Measurements from ENCODE around the gene DPY30.
"Not testable (repeated sequence)": the region's sequence is repeated elsewhere in the genome, so short reads cannot be mapped to it uniquely, and the experiment has no call there.

DNA sequence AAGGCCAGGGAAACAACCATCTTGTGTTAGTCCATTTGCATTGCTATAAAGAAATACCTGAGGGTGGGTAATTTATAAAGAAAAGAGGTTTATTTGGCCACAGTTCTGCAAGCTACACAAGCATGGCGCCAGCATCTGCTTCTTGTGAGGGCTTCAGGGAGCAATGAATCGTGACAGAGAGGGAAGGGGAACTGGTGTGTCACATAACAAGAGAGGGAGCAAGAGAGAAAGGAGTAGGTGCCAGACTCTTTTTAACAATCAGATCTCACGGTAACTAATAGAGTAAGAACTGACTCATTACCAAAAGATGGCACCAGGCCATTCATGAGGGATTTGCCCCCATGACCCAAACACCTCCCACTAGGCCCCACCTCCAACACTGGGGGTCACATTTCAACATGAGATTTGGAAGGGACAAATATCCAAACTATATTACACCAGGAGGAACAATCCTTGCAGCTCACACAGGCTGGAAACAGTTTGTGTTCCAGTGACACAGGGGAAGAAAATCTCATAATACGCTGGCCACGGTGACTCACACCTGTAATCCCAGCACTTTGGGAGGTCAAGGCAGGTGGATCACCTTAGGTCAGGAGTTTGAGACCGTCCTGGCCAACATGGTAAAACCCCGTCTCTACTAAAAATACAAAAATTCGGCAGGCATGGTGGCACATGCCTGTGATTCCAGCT lies 5.3 kb downstream of the DPY30 start:
- TF ChIP-seq, protein P1, sequence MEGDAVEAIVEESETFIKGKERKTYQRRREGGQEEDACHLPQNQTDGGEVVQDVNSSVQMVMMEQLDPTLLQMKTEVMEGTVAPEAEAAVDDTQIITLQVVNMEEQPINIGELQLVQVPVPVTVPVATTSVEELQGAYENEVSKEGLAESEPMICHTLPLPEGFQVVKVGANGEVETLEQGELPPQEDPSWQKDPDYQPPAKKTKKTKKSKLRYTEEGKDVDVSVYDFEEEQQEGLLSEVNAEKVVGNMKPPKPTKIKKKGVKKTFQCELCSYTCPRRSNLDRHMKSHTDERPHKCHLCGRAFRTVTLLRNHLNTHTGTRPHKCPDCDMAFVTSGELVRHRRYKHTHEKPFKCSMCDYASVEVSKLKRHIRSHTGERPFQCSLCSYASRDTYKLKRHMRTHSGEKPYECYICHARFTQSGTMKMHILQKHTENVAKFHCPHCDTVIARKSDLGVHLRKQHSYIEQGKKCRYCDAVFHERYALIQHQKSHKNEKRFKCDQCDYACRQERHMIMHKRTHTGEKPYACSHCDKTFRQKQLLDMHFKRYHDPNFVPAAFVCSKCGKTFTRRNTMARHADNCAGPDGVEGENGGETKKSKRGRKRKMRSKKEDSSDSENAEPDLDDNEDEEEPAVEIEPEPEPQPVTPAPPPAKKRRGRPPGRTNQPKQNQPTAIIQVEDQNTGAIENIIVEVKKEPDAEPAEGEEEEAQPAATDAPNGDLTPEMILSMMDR (IDR thresholded peaks at IDR 0.05): not testable (repeated sequence)
- TF ChIP-seq POLR2A (IDR thresholded peaks at IDR 0.05): not testable (repeated sequence)

All from testis (tissue), 2 donors.